Measurements from ENCODE around the gene STARD3NL.

DNA sequence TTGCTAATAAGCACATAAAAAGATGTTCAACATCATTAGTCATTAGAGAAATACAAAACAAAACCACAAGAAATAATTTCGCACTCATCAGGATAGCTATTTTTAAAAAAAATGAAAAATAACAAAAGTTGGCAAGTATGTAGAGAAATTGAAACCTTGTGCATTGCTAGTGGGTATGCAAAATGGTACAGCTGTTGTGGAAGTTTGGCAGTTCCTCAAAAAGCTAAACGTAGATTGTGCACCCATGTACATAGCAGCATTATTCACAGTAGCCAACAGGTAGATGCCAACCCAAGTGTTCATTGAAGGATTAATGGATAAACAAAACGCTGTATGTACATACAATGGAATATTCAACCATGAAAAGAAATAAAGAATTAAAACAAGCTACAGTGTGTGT, 35.3 kb upstream of the STARD3NL start:
- TF ChIP-seq, protein P1, sequence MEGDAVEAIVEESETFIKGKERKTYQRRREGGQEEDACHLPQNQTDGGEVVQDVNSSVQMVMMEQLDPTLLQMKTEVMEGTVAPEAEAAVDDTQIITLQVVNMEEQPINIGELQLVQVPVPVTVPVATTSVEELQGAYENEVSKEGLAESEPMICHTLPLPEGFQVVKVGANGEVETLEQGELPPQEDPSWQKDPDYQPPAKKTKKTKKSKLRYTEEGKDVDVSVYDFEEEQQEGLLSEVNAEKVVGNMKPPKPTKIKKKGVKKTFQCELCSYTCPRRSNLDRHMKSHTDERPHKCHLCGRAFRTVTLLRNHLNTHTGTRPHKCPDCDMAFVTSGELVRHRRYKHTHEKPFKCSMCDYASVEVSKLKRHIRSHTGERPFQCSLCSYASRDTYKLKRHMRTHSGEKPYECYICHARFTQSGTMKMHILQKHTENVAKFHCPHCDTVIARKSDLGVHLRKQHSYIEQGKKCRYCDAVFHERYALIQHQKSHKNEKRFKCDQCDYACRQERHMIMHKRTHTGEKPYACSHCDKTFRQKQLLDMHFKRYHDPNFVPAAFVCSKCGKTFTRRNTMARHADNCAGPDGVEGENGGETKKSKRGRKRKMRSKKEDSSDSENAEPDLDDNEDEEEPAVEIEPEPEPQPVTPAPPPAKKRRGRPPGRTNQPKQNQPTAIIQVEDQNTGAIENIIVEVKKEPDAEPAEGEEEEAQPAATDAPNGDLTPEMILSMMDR (IDR thresholded peaks at IDR 0.05): no peak
- TF ChIP-seq POLR2AphosphoS5 (IDR thresholded peaks at IDR 0.05) (no peak), EP300 (IDR thresholded peaks at IDR 0.05) (no peak), POLR2A (IDR thresholded peaks at IDR 0.05) (no peak)
